Measurements from ENCODE around the gene OR5K2. TPM values are rescaled to one million over a fixed set of nuclear protein-coding genes. Genes with fewer than 3 reads are reported as not detected.

OR5K2 gene
- total RNA-seq, 1 donor from 2014 or later: not detected

- H3K4me1 ChIP-seq: no peaks in the 10 kb centered on the region
- TF ChIP-seq, protein P1, sequence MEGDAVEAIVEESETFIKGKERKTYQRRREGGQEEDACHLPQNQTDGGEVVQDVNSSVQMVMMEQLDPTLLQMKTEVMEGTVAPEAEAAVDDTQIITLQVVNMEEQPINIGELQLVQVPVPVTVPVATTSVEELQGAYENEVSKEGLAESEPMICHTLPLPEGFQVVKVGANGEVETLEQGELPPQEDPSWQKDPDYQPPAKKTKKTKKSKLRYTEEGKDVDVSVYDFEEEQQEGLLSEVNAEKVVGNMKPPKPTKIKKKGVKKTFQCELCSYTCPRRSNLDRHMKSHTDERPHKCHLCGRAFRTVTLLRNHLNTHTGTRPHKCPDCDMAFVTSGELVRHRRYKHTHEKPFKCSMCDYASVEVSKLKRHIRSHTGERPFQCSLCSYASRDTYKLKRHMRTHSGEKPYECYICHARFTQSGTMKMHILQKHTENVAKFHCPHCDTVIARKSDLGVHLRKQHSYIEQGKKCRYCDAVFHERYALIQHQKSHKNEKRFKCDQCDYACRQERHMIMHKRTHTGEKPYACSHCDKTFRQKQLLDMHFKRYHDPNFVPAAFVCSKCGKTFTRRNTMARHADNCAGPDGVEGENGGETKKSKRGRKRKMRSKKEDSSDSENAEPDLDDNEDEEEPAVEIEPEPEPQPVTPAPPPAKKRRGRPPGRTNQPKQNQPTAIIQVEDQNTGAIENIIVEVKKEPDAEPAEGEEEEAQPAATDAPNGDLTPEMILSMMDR (IDR thresholded peaks at IDR 0.05): no peak
- H3K9me3 ChIP-seq: no peaks in the 10 kb centered on the region
- H3K36me3 ChIP-seq: peaks cover 32% of the 10 kb centered on the region
- H3K27ac ChIP-seq: no peak overlapping the region
- no peak overlapping the region for H3K4me3 ChIP-seq
- no peaks in the 10 kb centered on the region for H3K27me3 ChIP-seq (ENCODE audit: low read depth)
- ATAC-seq: no peak
- intact Hi-C loops (cut with DNase I): no loop called here
- no peak for DNase-seq
These were observed 15.1 kb downstream of the OR5K2 start for GRCh38 chr3:98512576-98512975.

GRCh38 chr3:98513091-98513511, 15.6 kb downstream of the OR5K2 start:
- Histone ChIP-seq H3K4me3 (no peak overlapping the region), H3K4me1 (no peaks in the 10 kb centered on the region), H3K27ac (no peak overlapping the region), H3K9me3 (no peaks in the 10 kb centered on the region), H3K36me3 (peaks cover 36% of the 10 kb centered on the region), H3K27me3 (ENCODE audit: low read depth) (no peaks in the 10 kb centered on the region)
- intact Hi-C loops (cut with DNase I): no loop called here
- TF ChIP-seq, protein P1 (IDR thresholded peaks at IDR 0.05): no peak
- DNase-seq: no peak
- ATAC-seq: no peak

DNA sequence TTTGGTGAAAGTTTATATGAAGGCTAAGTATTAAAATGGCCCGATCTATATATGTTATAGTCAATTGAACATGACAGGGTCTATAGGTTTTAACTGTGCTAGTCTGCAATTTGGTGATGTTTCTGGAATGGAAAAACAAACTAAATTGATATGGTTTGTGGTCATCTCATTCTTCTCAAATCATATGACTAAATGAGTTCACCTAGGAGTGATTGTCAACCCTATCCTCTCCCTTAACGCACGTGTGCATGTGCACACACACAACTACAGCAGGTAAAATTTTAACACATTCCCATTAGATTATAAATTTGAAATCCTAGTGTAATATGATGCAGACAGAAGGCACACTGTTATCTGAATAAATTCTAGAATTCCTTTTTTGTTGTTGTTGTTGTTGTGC, 16.3 kb downstream of the OR5K2 start:
- no peak for ATAC-seq
- TF ChIP-seq, protein P1 (IDR thresholded peaks at IDR 0.05): no peak
- peaks cover 43% of the 10 kb centered on the region for H3K36me3 ChIP-seq
- H3K4me3 ChIP-seq: no peak overlapping the region
- no peaks in the 10 kb centered on the region for H3K27me3 ChIP-seq (ENCODE audit: low read depth)
- no peak for DNase-seq
- no peaks in the 10 kb centered on the region for H3K4me1 ChIP-seq
- H3K9me3 ChIP-seq: no peaks in the 10 kb centered on the region
- no peak overlapping the region for H3K27ac ChIP-seq
- intact Hi-C loops (cut with DNase I): no loop called here

GRCh38 chr3:98514948-98515347, 17.5 kb downstream of the OR5K2 start:
- Histone ChIP-seq H3K27ac (no peak overlapping the region), H3K4me3 (no peak overlapping the region), H3K9me3 (no peaks in the 10 kb centered on the region), H3K27me3 (ENCODE audit: low read depth) (no peaks in the 10 kb centered on the region), H3K36me3 (peaks cover 52% of the 10 kb centered on the region), H3K4me1 (peaks cover 5% of the 10 kb centered on the region)
- DNase-seq (no peak), ATAC-seq (no peak)
- TF ChIP-seq, protein P1 (IDR thresholded peaks at IDR 0.05): no peak
- intact Hi-C loops (cut with DNase I): no loop called here

GRCh38 chr3:98518816-98519215, 21.3 kb downstream of the OR5K2 start:
- H3K27me3 ChIP-seq (ENCODE audit: low read depth): no peaks in the 10 kb centered on the region
- H3K9me3 ChIP-seq: no peaks in the 10 kb centered on the region
- no peak overlapping the region for H3K4me3 ChIP-seq
- intact Hi-C loops (cut with DNase I): no loop called here
- H3K27ac ChIP-seq: no peak overlapping the region
- no peak for ATAC-seq
- DNase-seq: no peak
- TF ChIP-seq, protein P1 (IDR thresholded peaks at IDR 0.05): no peak
- H3K4me1 ChIP-seq: peaks cover 21% of the 10 kb centered on the region
- peaks cover 52% of the 10 kb centered on the region for H3K36me3 ChIP-seq

DNA sequence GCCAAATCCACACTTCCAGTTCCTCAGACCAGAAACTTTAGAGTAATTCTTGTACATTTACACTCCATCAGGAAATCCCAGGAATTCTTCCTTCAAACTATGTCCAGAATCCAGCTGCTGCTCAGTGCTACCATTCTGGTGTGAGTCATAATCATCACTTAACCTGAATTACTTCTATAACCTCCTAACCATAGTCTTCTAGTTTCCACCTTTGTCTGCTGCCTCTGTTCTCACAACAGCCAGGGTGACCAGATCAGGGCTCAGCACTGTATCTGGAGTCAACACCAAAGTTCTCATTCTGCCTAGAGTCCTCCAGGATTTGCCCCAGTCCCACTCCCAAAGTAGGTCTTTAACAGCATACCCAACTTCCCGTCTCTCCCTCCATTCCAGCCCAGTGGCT, 21.9 kb downstream of the OR5K2 start:
- H3K27me3 ChIP-seq (ENCODE audit: low read depth): no peaks in the 10 kb centered on the region
- H3K4me1 ChIP-seq: peaks cover 21% of the 10 kb centered on the region
- intact Hi-C loops (cut with DNase I): no loop called here
- no peak for DNase-seq
- ATAC-seq: no peak
- H3K36me3 ChIP-seq: peaks cover 52% of the 10 kb centered on the region
- TF ChIP-seq, protein P1 (IDR thresholded peaks at IDR 0.05): no peak
- H3K4me3 ChIP-seq: no peak overlapping the region
- H3K9me3 ChIP-seq: no peaks in the 10 kb centered on the region
- no peak overlapping the region for H3K27ac ChIP-seq

Measured in lower lobe of right lung (tissue), 2 donors.